Measurements from ENCODE around the gene UNC5A.

The UNC5A gene

DNA sequence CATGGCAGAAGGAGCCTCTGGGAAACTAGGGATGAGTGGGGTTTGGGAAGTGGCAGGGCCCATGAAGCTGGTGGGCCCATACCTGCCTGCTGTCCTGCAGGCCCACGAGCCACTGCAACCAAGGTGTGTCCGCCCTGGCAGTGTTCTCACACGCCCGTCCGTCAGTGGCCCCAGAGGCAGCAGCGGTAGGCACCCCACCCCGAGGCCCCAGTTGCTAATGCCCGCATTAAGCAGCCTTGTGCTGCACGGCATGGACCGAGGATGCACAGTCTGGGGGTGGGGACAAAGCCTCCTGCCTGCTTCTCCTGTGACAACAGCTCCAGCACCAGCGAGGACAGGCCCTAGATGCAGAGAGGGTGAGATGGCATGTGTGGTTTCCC, 47.5 kb downstream of the UNC5A start:
- no peak for DNase-seq (ENCODE audit: low read depth)

DNA sequence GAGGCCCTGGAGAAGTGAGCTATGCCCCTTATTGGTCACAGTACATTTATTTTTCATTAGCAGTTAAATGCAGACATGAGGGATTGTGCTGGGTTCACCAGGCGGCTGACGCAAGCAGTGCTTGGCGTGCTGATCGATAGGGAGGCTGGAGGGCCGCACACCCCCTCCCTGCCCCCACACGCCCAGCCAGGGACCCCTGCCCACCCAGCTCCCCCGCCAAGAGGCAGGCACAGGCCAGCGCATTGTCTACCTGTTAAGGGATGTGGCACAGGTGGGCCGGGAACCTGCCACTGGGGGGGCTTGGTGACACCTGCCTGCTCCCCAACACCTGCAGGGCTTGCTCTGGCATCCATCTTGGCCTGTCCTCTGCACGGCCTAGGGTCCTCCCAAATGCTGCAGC, 49.6 kb downstream of the UNC5A start:
- TF ChIP-seq, protein P1, sequence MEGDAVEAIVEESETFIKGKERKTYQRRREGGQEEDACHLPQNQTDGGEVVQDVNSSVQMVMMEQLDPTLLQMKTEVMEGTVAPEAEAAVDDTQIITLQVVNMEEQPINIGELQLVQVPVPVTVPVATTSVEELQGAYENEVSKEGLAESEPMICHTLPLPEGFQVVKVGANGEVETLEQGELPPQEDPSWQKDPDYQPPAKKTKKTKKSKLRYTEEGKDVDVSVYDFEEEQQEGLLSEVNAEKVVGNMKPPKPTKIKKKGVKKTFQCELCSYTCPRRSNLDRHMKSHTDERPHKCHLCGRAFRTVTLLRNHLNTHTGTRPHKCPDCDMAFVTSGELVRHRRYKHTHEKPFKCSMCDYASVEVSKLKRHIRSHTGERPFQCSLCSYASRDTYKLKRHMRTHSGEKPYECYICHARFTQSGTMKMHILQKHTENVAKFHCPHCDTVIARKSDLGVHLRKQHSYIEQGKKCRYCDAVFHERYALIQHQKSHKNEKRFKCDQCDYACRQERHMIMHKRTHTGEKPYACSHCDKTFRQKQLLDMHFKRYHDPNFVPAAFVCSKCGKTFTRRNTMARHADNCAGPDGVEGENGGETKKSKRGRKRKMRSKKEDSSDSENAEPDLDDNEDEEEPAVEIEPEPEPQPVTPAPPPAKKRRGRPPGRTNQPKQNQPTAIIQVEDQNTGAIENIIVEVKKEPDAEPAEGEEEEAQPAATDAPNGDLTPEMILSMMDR (IDR thresholded peaks at IDR 0.05; ENCODE audit: control insufficient read depth, insufficient read depth, low read depth, low read length, missing control alignments), result no peak
- DNase-seq (ENCODE audit: low read depth), result no peak
- no peak overlapping the region for H3K4me3 ChIP-seq (ENCODE audit: control insufficient read depth, low read depth, low read length)

More for the DNA sequence above, 47.5 kb downstream of the UNC5A start:
- no peak overlapping the region for H3K4me3 ChIP-seq (ENCODE audit: control insufficient read depth, low read depth, low read length)
- TF ChIP-seq, protein P1 (IDR thresholded peaks at IDR 0.05; ENCODE audit: control insufficient read depth, insufficient read depth, low read depth, low read length, missing control alignments), result no peak

DNA sequence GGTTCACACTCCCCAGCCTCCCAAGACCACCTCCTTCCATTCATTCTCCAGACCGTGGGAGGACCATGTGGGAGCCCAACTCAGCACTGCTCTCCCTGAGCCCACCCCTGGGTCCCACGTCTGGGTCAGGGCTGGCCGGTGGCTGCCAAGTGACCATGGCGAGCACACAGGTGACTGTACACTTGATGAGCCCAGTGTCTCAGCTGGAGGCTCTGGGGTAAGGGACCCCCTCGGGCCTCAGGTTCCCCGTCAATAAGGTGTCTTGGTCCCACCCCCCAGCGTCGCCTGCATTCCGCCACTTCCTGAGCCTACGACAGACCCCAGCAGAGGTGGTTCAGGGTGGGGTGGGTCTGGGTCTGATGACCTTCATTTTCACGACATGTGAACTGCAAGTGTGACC, 50.0 kb downstream of the UNC5A start:
- TF ChIP-seq, protein P1 (IDR thresholded peaks at IDR 0.05; ENCODE audit: control insufficient read depth, insufficient read depth, low read depth, low read length, missing control alignments), result no peak
- no peak for DNase-seq (ENCODE audit: low read depth)

DNA sequence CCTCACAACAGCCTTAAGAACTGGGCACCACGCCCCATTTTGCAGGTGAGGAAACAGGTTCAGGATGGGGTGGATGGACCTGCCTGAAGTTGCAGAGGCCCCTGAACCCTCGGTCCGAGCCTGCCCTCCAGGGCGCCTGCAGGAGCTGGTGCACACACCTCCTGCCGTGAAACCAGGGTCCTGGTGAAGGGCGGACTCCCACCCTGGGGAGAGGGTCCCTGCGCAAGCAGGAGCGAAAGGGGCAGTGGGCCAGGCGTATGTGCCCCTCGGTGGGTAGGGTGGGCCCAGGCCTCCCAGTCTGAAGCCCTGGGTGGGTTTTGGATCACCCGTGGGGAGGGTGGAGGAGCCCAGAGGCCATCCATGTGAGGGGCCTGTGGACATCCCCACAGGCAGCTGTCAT, 50.9 kb downstream of the UNC5A start:
- no peak overlapping the region for H3K4me3 ChIP-seq (ENCODE audit: control insufficient read depth, low read depth, low read length)
- TF ChIP-seq, protein P1 (IDR thresholded peaks at IDR 0.05; ENCODE audit: control insufficient read depth, insufficient read depth, low read depth, low read length, missing control alignments), result no peak
- no peak for DNase-seq (ENCODE audit: low read depth)

More for the DNA sequence above, 50.0 kb downstream of the UNC5A start:
- no peak overlapping the region for H3K4me3 ChIP-seq (ENCODE audit: control insufficient read depth, low read depth, low read length)

DNA sequence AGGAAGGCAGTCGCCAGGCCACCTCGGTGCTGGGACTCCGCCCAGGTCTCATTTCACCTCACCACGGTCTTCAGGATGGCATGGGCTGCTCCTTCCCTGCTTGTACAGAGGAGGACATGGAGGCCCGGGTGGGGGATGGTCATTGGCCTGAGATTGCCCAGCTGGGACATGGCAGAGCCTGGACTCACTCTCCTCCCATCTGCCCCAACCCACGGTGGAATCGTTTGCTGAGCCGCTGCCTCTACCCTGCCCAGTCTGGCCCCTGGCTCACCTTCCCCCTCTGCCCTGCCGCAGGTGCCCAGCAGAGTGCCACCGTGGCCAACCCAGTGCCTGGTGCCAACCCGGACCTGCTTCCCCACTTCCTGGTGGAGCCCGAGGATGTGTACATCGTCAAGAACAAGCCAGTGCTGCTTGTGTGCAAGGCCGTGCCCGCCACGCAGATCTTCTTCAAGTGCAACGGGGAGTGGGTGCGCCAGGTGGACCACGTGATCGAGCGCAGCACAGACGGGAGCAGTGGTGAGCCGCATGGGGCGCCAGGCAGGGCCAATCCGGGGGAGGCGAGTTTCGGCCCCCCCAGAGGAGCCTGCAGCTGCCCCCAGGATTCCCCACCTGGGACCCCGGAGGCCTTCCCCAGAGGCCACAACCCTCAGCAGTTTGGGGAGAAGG, 52.1 kb downstream of the UNC5A start:
- no peak overlapping the region for H3K4me3 ChIP-seq (ENCODE audit: control insufficient read depth, low read depth, low read length)
- TF ChIP-seq, protein P1 (IDR thresholded peaks at IDR 0.05; ENCODE audit: control insufficient read depth, insufficient read depth, low read depth, low read length, missing control alignments), result no peak
- DNase-seq (ENCODE audit: low read depth), result no peak

DNA sequence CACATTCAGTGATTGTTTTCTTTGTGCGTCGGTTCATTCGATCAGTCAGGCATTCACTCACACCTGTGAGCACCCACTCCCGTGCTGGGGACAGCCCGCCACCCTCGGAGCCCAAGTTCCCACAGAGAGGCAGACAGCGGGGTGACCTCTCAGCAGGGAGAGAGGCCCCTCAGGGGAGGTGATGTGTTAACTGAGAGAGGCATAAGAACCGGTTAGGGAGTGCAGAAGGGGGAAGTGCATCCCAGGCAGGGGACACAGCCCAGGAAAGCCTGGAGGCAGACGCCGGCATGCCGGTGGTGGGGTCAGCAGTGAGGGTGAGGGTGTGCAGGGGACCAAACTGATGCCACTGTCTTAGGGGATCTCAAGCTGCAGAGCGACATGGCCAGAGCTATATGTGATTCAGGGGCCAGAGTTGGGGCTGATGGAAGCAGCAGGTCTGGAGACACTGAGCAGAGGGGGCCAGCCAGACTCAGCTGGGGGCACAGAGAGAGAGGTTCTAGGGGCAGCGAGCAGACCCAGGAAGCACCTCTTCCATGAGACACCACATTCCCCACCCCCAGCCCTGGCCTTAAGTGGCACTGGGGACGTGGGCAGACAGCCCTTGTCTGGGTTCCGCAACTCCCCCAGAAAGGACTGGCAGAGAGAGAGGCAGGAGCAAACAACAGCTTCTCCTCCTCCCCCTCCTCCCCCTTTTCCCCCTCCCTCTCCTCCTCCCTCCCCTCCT, 52.8 kb downstream of the UNC5A start:
- no peak for DNase-seq (ENCODE audit: low read depth)

More for the DNA sequence above, 52.8 kb downstream of the UNC5A start:
- TF ChIP-seq, protein P1 (IDR thresholded peaks at IDR 0.05; ENCODE audit: control insufficient read depth, insufficient read depth, low read depth, low read length, missing control alignments), result no peak
- H3K4me3 ChIP-seq (ENCODE audit: control insufficient read depth, low read depth, low read length), result no peak overlapping the region

Measured in AG09309 (cell line).